HepG2 (cell line): ENCODE data around the gene CAMTA2. TPM values are rescaled to one million over a fixed set of nuclear protein-coding genes. Genes with fewer than 3 reads are reported as not detected.

Experiments used
- ARID4A ChIP-seq: sonication (generic); formaldehyde crosslinking; IDR thresholded peaks from 2 replicates; pipeline ENCODE4 v1.5.0; 2020; ENCODE audit warnings: mild to moderate bottlenecking, missing genetic modification reagents, borderline replicate concordance
- HBP1 ChIP-seq: IDR thresholded peaks from 2 replicates; pipeline ENCODE4 v1.6.1; 2016; ENCODE audit warnings: low read depth, control low read depth
- HNF1B ChIP-seq: sonication (generic); formaldehyde crosslinking; IDR thresholded peaks from 2 replicates; pipeline ENCODE4 v1.5.1; 2020; ENCODE audit warnings: mild to moderate bottlenecking, moderate library complexity, missing genetic modification reagents
- KMT2B ChIP-seq: IDR thresholded peaks from 2 replicates; pipeline ENCODE4 v1.6.1; 2016; ENCODE audit warnings: missing genetic modification reagents, missing compliant biosample characterization
- MNT ChIP-seq: fragments of 450-650 bp; IDR thresholded peaks from 2 replicates; pipeline ENCODE4 v1.6.1; 2016
- MTF2 ChIP-seq: sonication (generic); formaldehyde crosslinking; IDR thresholded peaks from 2 replicates; pipeline ENCODE4 v1.5.0; 2020; ENCODE audit warnings: missing genetic modification reagents, borderline replicate concordance
- NFATC3 ChIP-seq: sonication (generic); formaldehyde crosslinking; IDR thresholded peaks from 2 replicates; pipeline ENCODE4 v1.5.1; 2020; ENCODE audit warnings: mild to moderate bottlenecking, missing genetic modification reagents
- PCBP1 ChIP-seq: fragments of 200-400 bp; formaldehyde crosslinking; IDR thresholded peaks from 2 replicates; pipeline ENCODE4 v1.6.1; 2017; ENCODE audit warnings: mild to moderate bottlenecking, low read depth, low read length, borderline replicate concordance
- SRF ChIP-seq: IDR thresholded peaks from 2 replicates; pipeline ENCODE4 v1.6.1; 2011; ENCODE audit warnings: mild to moderate bottlenecking, low read depth, low read length, moderate library complexity
- TFAP4 ChIP-seq: sonication (generic); IDR thresholded peaks from 2 replicates; pipeline ENCODE4 v1.6.1; 2016; ENCODE audit warnings: low read depth, borderline replicate concordance
- ZBTB44 ChIP-seq: sonication (generic); formaldehyde crosslinking; IDR thresholded peaks from 2 replicates; pipeline ENCODE4 v1.4.0; 2020; ENCODE audit warnings: missing genetic modification reagents
- ZFP1 ChIP-seq: IDR thresholded peaks from 2 replicates; pipeline ENCODE4 v1.6.1; 2016
- ZIK1 ChIP-seq: sonication (generic); formaldehyde crosslinking; IDR thresholded peaks from 2 replicates; pipeline ENCODE4 v1.5.0; 2020; ENCODE audit warnings: mild to moderate bottlenecking, low read depth, missing genetic modification reagents, borderline replicate concordance
- ZNF710 ChIP-seq: sonication (generic); formaldehyde crosslinking; IDR thresholded peaks from 2 replicates; pipeline ENCODE4 v1.5.0; 2020; ENCODE audit warnings: mild to moderate bottlenecking, missing genetic modification reagents, borderline replicate concordance
- polyA plus RNA-seq, 8 experiments: library from polyadenylated mRNA; depleted of rRNA in 3 of 8; stranded (reverse) in 7 of 8; unstranded in 1 of 8; fragments of >200 nt; fragmentation: Illumina TruSeq in 4 of 8; extraction: Trizol in 4 of 8; gene quantifications; 2 replicates each; pipeline versions ENCODE4 v1.2.1 to v1.2.3, GENCODE V29; 2011 to 2016; ENCODE audit warnings: low read depth in 4 of 8, missing spikeins in 1 of 8, mixed read lengths in 1 of 8; ENCODE audit not compliant: insufficient read depth in 1 of 8
- total RNA-seq, 5 experiments: library from RNA; depleted of rRNA; stranded (reverse); fragments of >200 nt; fragmentation: Illumina TruSeq; extraction: Trizol; gene quantifications; 2 replicates each; pipeline ENCODE4 v1.2.3, GENCODE V29; 2016; ENCODE audit warnings: low read depth in 1 of 5

The CAMTA2 gene
- total and polyA plus RNA-seq, 2 of the 13 experiments (the other 11 are each of a cell fraction or from before 2014, with no cell fraction given), result 4.1 to 7.1 TPM

- TF ChIP-seq TFAP4, result peak; percentile 54; the same call in 1 of the 2 replicates
- TF ChIP-seq ZIK1 (CRISPR knock-in tag), result 0 out of 2 replicates have a peak, but pooled peaks have one; percentile 43
- peak; percentile 73; the same call in 1 of the 2 replicates for TF ChIP-seq ARID4A (CRISPR knock-in tag)
- TF ChIP-seq ZFP1 (CRISPR knock-in tag), result no peak
- TF ChIP-seq NFATC3, result no peak
- no peak for TF ChIP-seq ZNF710
- TF ChIP-seq KMT2B (CRISPR knock-in tag), result 0 out of 2 replicates have a peak, but pooled peaks have one; percentile 30
- TF ChIP-seq MTF2, result no peak
- TF ChIP-seq PCBP1, result no peak
- TF ChIP-seq HNF1B (CRISPR knock-in tag), result peak; percentile 40; the same call in 1 of the 2 replicates
- peak; percentile 55; the same call in 1 of the 2 replicates for TF ChIP-seq MNT
- no peak for TF ChIP-seq SRF
- no peak for TF ChIP-seq ZBTB44 (CRISPR knock-in tag)
- TF ChIP-seq HBP1 (CRISPR knock-in tag), result no peak
Measured at GRCh38 chr17:4939796-4940554, 47.5 kb downstream of the CAMTA2 start, which contains the start of the genes RNF167 and SLC25A11 (continued).
